GM18907 (cell line): ENCODE data around the gene IPO4.
A peak's percentile ranks its signal among the peaks of the same experiment; 100 is the strongest.
"Not testable (repeated sequence)": the region's sequence is repeated elsewhere in the genome, so short reads cannot be mapped to it uniquely, and the experiment has no call there.

Source experiments
- ATAC-seq: cut with Tn5 transposase; IDR thresholded peaks from one replicate; pipeline ENCODE4 v1.9.1; 2021; ENCODE audit warnings: mild to moderate bottlenecking, moderate library complexity; ENCODE audit not compliant: unreplicated experiment

Gene IPO4

DNA sequence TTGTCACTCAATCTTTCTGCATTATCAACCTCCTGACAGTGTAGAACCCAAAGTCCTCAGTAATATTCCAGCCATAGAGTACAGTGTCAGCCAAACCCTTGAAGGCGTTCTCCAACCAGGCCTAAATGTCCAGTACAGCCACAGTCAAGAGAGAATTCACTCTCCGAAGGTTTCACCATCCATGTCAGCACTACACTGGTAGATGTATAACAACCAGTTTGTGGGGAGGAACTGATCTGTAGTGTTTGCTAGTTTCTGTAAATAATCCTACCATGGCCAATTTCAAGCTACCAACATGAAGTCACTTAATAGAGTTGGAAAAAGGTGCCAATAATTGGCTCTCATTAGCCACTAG, 27.7 kb upstream of the IPO4 start:
- no peak for ATAC-seq

DNA sequence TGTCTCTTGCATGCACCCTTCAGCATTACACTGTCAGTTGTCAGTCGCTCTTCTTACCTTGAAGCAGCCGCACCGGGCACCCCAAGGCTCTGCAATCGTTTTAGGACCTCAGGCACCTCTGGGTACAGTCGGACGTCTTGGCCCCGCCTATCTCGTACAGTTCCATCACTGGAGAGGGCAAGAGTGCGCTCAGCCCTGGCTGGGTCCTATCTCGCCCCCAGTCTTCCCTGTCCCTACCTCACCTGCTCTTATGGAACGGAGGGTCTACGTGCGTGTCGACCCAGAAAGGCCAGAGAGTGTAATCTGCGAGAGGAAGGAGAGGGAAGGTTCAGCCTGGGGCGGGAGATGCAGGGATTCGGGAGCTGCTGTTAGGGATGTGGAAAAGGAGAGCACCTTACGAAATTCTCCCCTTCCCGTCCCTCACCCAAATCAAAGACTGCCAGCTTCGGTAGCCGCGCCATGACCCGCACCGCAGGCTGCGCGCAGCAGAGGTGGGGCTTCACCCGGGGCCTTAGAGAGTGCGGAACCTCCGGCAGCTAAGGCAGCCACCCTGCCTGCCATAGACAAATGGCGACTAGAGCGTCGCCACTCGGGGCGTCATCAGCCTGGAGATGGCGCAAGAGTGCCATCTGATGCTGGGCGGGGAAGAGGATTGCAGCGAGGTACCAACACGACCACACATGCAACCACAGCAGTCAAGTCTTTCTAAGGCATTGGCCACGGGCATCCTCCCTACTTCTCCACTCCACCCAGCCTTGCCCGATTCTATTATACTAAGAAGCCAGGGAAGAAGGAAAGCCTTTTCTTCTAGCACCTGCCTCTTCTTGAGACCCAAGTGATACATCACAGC, 27.1 kb upstream of the IPO4 start, which contains the start of gene MDP1:
Gene MDP1, minus strand, starts transcription at position 572 of the 850 bp plus-strand sequence. Its CDS starts 111 bp downstream, at position 461.
- peak; percentile 66 for ATAC-seq

DNA sequence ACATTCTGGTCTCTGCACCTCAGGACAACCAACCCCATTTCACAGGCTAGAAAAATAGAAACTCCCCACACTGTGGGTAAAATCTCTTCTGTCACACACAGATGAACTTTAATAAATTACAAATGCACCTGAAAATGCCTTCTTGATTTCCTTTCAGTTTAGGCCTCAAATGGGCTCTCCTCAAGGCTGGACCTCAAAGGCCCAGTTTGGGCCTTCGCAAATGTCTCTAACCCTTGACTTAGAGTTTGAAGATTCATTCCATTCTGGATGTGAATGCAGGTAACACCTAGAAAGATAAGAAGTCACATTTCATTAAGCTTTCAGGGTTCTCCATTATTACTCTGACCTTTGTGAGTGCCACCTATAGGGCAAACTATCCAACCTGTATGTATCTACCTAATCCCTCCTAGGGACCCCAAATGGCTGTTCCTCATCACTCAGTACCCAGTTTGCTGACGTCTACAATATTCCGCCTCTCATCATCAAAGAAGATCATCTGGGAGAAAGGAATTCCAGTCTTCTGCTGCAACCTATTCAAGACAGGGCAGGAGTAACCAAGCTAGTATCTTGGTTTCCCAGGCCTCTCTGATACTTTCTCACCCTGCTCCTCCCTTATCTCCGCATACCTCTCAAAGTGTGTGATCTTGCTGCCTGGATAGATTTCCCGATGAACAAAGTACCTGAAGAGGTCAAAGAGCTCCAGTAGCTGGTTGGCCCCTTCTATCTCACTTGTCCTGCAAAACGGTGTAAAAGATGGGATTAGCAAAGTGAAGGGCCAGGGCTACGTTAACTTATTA, 25.4 kb upstream of the IPO4 start:
- no peak for ATAC-seq

DNA sequence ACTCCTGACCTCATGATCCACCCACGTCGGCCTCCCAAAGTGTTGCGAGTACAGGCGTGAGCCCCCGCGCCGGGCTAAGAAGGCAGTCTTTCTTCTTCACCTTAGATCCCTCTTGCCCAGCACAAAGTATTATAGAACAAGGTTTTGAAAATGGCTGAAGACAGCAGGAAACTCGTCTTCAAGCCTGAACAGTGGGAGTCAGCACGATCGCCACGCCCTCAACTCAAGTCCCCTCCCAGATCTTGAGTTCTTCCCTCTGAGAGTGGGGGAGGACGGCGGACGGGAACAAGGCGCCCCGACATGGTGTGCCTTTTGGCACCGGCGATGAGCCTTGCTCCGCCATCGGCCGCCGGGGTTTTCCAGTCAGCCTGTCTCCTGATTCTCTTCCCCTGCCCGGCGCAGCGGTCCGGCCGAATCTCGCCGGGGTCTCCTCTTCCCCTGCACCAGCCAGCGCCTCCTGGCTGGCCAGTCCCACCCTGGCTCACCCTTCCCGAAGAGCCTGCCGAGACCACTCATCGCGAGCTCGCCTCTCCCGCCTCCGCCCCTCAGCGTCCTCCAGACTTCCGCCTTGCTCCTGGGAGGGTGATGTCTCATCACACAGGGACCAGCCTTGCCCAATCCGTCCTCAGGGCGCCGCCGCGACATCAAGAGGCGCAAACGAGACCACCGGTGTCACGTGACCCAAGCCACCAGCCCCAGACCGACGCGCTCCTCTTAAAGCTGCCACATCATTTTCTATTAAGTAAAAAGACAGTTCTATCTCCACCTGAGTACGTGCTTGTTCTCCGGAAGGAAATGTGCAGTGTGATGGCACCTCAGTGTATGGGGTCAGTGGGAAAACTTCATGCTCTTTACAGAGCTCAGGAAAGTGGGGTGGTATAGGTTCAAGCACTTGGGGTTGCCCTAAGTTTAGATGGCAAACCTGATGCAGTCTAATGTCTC, 24.6 kb upstream of the IPO4 start, which contains the start of gene CHMP4A:
Gene CHMP4A, minus strand, starts transcription at position 565 of the 942 bp plus-strand sequence. Its CDS starts 49 bp downstream, at position 516.
- peak; percentile 86 for ATAC-seq

DNA sequence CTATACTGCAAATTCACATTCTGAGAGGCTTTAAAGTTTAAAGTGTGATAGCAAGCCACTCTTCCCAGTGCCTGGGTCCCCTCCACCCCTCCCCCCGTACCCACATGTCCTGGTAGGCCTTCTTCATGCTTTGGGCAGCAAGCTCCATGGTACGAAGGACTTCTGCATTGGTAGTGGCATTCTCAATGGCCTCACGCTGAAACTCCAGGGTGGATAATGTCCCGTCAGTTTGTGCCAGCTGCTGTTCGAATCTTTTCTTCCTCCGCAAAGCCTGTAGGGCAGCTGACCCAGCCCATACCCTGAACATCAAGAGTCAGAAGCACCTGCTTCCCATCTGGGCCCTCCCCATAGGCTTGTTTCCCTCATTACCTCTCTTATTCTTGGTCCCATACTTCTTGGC, 22.7 kb upstream of the IPO4 start:
- no peak for ATAC-seq

DNA sequence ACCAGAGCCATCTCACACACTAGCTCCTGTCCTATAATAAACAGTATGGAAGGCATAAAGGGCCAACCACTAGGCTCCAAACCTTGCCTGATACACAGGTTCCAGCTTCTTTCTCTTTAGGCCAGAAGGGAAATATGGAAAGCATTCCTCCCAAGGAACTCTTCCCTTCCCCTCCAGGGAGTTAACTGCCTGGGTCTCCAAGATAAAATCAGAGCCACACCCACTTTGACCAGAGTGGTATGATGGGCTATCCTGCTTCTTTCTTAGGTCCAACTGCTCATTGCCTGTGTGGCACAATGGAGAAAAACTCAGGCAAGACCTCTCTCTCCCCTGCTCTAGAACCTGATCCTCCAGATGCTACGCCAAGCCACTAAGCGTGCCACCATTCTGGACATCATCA, 19.0 kb upstream of the IPO4 start:
- ATAC-seq, result no peak

DNA sequence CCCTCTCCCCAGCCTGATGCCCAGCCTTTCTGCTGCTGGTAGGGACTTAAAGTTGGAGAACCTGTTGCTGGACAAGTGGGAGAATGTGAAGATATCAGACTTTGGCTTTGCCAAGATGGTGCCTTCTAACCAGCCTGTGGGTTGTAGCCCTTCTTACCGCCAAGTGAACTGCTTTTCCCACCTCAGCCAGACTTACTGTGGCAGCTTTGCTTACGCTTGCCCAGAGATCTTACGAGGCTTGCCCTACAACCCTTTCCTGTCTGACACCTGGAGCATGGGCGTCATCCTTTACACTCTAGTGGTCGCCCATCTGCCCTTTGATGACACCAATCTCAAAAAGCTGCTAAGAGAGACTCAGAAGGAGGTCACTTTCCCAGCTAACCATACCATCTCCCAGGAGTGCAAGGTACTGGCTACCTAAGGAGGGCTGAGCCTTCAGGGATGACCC, 18.5 kb upstream of the IPO4 start:
- ATAC-seq, result no peak

DNA sequence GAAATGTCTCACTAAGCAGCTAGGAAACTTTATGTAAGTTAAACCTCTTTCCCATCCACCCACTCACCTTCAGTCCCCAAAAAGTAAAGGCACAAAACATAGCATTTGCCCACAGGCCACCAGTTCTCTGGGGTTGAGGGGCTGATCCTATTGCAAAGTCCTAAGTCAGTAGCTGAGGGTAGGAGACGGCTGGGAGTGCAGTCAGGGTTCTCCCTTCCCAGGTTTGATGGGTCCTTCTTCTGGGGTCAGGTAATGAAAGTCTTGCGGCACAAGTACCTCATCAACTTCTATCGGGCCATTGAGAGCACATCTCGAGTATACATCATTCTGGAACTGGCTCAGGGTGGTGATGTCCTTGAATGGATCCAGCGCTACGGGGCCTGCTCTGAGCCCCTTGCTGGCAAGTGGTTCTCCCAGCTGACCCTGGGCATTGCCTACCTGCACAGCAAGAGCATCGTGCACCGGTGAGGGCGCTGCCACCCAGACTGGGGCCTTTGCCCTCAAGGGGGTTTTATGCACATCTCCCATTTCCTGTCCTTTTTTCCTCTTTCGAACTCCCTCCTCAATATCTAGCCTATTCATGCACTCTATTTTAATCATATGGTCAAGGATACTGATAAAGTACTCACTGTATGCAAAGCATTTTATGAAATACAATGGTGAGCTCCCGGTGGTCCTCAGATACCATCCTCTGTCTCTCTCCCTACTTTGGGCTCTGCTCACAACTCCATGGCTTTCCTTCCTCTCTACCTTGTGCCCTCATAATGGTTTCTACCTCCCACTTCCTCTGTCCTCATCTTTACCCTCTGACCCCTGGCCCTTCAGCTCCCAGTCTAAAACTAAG, 17.9 kb upstream of the IPO4 start:
- ATAC-seq, result no peak

DNA sequence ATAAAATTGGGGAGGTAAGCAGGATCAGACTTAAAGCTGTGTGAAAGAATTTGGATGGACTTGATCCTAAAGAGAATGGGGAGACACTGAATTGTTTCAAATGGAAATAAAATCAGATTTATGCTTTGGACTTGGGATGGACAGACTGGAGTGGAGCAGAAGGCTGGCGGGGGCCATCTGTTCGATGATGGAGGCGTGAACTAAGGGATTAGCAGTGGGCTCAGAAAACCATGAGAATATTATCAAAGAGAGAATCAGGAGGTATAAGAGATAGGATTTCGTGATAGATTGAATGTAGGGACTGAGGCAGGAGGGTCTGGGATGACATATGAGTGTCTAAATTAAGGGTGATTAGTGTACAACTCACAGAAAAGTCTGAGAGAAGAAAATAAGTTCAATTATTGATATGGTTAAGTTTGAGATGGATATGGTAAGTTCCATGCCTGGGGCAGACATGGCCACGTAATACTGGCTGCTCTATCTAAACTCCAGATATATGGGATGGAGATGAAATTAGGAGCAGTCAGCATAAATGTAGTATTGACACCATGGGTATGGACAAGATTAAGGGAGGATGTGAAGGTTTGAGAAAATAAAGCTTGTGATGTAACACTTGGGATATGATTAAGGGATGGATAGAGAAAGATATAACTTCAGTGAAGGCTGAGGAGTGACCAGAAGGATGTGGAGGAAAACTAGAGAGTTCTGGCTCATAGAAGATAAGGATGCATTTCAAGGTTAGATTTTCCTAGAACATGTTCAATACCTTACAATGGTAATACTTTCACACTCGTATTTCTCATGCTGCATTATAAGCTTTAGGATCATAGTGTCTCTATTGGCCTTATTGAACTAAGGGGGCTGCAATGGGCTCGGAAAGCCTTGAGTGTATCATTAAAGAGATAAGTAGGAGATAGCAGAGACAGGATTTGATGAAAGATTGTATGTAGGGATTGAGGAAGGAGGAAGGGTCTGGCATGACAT, 15.8 kb upstream of the IPO4 start:
- ATAC-seq, result no peak

DNA sequence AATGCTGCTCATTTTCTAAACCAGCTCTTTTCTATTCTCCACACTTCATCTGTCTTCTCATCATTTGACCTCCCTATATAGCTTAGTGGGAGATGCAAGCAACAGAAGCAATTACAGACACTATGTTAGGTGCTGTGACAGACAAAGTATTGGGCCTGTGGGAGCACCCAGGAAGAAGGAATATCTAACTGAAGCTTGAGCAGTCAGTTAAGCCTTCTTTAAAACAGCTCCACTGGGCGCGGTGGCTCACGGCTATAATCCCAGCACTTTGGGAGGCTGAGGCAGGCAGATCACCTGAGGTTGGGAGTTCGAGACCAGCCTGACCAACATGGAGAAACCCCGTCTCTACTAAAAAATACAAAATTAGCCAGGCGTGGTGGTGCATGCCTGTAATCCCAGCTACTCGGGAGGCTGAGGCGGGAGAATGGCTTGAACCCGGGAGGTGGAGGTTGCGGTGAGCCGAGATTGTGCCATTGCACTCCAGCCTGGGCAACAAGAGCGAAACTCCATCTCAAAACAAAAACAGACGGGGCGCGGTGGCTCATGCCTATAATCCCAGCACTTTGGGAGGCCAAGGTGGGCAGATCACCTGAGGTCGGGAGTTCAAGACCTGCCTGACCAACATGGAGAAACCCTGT, 14.8 kb upstream of the IPO4 start:
- ATAC-seq, result not testable (repeated sequence)

DNA sequence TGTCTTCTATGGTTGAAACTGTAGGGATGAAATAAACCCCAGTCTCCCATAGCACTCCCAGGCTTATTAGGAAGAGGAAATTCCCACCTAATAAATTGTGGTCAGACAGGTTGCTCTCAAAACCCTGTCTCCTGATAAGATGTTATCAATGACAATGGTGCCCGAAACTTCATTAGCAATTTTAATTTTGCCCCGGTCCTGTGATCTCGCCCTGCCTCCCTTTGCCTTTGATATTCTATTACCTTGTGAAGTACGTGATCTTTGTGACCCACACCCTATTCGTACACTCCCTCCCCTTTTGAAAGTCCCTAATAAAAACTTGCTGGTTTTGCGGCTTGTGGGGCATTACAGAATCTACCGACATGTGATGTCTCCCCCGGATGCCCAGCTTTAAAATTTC, 13.9 kb upstream of the IPO4 start:
- ATAC-seq, result not testable (repeated sequence)

DNA sequence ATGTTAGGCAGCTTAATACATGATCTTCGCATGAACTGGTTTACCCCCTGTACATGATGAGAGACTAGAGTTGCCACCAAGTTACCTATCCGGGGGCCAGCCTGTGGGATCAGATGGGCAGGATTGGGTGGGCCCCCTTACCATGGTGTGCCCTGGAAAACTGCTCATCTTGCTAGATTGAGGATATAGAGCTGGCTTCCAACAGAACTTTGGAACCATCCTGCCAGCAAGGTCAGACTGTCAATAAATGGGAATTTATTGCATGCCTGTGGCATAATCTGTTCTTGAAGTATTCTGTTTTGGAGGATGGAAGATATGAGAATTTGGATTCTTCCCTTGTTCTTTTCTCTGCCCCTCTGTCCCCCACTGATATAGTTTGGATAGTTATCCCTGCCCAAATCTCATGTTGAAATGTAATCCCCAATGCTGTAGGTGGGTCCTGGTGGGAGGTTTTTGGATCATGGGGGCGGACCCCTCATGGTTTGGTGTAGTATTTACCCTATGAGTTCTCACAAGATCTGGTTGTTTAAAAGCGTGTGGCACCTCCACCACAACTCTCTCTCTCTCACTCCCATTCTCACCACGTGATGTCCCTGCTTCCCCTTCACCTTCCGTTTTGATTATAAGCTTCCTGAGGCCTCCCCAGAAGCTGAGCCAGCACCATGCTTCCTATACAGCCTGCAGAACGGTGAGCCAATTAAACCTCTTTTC, 10.4 kb upstream of the IPO4 start:
- ATAC-seq, result no peak

DNA sequence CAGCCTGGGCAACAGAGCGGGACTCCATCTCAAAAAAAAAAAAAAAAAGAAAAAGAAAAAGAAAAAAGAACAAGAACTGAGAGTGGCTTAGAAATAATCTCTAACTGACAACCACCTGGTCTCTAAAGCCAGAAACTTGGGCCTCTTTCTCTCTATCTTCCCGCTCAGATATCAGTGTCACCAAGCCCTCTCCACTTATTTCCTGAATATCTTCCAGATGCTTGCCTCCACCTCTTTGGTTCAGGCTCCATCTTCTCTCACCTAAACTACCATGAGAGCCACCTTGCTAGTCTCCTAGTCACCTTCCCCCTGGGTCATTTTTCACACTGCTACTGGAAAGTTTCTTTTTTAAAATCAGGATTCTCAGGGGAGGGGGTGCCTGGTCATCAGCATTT, 8.4 kb upstream of the IPO4 start:
- ATAC-seq, result no peak

DNA sequence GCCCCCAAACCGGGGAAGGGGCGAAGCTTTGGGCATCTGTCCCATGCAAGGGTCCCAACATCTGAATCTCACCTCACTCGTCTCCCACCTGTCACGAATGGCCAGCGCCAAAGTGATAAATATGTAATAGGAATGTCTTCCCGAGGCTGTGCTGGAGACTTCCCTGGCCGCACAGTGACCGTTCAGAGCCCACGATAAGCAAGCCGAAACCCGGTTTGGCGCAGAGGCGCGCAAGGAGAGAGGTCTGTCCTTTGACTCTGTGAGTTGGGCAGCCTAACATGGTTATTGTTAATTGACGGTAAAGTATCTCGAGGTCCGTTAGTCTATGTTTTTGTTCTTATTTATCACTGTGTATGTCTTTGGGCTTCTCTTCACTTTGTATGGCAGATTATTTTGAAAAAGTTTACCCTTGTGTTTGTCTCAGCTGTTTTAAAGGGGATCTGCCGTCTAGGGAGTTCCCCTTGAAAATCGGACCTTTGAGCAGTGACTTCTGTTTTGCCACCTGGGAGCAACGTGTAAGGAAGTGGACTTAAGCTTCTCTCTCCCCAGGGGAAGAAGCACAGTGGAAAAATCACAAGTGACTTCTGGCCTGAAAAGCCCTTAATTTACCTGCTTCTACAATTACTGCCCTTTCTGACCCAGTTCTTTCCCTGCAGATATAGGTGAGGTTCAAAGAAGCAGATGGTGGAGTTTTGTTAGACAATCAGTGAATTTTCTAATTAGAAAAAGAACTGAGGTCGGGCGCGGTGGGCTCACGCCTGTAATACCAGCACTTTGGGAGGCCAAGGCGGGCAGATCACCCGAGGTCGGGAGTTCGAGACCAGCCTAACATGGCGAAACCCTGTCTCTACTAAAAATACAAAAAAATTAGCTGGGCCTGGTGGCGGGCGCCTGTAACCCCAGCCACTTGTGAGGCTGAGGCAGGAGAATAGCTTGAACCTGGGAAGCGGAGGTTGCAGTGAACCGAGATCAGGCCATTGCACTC, 7.7 kb upstream of the IPO4 start:
- peak; percentile 25 for ATAC-seq

DNA sequence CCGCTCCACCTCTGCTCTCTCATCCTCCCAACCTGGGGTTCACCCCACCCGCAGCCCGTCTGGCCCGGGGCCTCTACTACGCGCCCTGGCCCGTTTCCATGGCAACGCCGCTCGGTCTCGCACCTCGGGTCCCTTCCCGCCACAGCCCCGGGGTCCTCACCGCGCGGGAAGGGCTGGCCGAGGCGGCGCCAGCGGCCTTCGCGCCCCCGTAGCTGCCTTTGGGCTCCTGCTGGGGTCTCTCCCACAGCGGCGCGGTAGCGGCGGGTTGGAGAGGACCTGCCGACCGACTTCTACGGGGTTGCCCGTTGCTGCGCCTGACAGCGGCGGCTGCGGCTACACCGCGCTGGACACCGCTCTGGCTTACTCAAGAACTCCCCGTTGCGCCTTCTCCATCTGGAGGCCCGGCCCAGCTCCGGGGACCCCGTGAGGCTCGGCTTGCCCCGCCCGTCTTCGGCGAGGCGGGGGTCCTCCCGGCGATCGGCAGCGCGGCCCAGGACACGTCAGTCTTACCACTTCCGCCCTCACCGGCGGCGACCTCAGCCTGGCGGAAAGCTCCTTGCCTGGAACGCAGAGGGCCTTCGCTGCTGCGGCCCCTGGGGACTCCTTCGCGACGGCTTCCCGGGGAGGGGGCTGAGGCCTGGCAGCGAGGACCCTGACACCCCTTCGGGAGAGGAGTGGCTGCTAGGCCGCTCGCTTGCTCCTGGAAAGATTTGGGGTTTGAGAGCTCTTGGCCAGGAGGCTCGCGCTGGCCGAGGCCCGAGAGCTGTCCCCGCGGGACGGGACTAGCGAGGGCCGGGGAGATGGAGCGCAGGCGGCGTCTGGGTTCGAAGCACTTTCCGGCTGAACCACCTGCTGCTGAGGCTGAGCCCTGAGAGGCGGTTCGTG, 6.8 kb upstream of the IPO4 start, which contains the start of gene TM9SF1:
Gene TM9SF1, minus strand, starts transcription at position 256 of the 885 bp plus-strand sequence. CDS start 422 bp downstream, outside the sequence.
- peak; percentile 85 for ATAC-seq
